GM18517 (cell line): Measurements from ENCODE around the gene PRLR.
"Not testable (repeated sequence)": the region's sequence is repeated elsewhere in the genome, so short reads cannot be mapped to it uniquely, and the experiment has no call there.

Source experiments
- ATAC-seq: cut with Tn5 transposase; IDR thresholded peaks from one replicate; pipeline ENCODE4 v1.9.1; 2021; ENCODE audit warnings: mild to moderate bottlenecking, moderate library complexity; ENCODE audit not compliant: unreplicated experiment

The PRLR gene

DNA sequence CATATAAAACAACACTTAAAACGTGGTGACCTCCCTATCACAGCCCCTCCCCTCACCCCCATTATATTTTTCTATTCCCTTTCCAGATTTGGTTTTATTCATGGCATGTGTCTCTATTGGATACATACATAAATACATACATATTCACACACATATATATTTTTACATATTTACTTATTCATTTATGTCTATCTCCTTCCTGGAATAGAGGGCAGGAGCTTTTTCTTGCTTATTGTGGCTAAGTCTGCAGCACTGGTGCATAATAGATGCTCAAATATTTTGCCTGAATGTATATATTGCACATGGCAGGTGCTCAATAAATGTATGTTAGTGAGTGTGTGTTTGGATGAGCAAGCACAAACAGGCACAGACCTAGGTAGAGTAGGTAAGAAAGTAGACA lies 185.0 kb downstream of the PRLR start:
- no peak for ATAC-seq

DNA sequence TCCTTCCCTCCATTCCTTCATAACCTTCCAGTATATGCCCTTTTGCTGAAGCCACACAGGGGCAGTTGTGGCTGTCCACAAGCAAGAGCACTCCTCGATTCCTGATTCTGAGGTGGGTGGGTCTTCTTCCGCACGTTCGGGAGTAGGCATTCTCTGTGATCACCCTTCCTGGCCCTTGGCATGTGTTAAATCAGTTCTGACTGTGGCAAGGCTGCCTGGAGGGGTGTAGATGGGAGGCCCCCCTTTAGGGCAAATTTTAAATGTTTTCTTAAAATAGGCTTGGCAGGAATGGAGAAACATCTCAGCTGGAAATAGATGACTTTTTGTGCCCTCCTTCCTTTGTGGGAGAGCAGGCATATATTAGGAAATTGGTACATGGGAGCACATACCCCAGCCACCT lies 185.6 kb downstream of the PRLR start:
- ATAC-seq: no peak

DNA sequence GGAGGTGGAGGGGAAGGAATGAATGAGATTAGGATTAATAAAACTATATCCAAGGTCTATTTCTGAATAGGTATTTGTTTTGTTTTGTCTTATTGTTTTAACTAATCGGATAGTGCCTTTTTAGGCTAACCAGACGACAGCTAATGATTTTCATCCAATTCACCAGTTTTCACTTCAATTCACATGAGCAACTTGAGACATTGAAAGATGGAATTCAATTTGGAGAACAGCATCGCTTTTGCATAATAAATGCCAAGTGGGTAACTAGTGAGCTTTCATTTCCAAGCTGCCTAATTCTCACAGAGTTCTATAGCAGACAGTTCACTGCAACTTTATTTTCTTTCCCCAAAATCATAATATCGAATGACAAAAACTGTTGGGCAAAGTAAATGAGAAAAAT lies 187.5 kb downstream of the PRLR start:
- no peak for ATAC-seq

DNA sequence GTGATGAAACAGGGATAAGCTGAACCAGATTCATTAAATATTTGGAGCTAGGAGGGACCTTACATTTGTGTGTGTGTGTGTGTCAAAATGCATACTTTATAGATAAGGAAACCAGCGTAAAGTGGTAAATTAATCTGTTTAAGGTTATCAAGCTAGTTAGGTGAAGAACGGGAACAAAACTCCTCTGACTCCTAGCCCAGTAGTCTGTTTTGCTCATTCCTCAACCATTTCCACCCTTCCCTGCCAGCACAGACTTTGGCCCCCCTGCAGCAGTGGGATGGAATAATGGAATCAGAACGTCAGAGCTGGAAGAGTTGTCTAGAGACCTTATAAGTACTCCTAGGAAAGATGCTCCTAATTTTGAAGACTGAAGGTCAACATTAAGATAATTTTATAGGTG lies 189.0 kb downstream of the PRLR start:
- no peak for ATAC-seq

DNA sequence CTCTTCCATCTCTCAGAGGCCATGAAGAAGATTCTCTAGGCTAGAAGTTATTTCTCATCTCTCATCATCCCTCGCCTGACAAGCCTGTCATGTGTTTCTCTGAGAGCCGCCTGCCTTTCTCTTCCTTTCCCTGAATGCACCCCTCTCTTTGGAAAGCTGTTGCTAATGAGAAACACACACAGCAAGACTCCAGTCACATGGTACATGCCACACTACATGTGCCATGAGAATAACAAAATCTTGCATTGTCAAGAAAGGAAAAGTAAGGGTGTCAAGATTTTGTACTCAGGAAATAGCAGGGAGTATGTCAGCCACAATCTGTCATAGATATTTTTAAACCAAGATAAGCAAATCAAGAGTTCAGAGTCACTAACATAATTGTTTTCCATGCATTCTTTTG lies 191.4 kb downstream of the PRLR start:
- no peak for ATAC-seq

DNA sequence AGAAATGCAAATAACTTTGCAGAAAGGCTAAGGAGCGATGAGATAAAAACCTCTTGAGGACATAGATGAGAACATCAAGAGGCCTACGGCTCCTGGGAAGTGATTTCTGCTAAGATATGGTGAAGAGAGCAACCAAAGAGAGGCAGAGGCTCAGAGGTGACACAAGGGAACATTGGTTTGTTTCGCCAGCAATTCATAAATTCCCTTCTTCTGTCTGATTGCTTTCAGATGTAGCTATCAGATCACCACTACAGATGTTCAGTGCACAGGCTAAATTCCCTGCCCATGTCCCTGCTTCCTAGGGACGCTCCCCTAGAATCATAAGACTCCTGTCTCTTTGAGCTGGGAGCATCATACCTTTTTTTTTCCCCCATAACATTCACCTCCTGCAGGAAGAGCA lies 193.8 kb downstream of the PRLR start:
- ATAC-seq: no peak

DNA sequence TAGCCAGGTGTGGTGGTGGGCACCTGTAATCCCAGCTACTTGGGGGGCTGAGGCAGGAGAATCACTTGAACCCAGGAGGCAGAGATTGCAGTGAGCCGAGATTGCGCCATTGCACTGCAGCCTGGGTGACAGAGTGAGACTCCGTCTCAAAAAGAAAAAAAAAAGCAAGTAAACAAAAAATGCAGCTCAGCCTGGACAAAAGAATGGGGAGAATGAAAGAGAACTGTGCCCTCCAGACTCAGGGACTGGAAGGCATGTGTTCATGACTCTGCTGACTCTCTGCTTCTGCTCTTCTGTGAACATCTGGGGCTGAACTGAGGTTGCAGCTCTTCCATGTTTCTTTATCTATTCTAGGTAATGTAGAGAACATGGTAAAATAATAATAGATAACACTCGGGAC lies 194.4 kb downstream of the PRLR start:
- ATAC-seq: not testable (repeated sequence)

DNA sequence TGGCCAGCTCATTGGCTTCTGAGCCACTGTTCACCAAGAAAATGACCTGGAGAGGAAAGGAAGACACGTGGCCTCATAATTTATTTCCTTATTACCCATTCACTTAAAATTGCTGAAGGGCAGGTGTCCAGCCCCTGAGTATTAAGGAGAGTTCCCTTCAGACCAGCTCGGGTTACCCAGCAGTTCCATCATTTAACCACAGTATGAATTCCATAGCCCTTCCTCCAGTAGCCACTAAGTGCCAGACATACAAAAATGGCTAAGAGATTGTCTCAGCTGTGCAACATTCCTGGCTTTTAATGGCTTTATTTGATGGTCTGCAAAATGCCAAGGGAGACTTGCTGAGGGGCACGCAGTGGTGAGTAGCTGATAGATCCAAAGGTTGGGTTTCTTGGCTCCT lies 195.0 kb downstream of the PRLR start:
- no peak for ATAC-seq

DNA sequence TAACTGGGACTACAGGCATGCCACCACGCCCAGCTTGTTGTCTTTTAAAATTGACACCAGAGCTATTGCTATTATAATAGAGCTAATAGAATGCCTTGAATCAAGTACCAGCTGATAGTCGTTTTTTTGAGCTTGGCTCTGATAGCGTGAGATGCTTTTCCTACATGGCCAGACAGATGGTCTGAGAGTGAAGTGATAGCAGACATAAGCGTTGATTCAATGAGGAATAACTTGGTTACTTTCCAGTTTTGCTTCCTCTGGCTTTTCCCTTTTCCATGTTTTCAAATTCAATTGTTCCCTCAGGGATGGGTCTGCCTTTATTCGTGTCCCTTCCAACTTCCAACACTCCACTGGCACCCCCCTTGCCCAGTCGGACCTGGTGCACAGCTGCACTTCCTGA lies 197.9 kb downstream of the PRLR start:
- ATAC-seq: no peak

DNA sequence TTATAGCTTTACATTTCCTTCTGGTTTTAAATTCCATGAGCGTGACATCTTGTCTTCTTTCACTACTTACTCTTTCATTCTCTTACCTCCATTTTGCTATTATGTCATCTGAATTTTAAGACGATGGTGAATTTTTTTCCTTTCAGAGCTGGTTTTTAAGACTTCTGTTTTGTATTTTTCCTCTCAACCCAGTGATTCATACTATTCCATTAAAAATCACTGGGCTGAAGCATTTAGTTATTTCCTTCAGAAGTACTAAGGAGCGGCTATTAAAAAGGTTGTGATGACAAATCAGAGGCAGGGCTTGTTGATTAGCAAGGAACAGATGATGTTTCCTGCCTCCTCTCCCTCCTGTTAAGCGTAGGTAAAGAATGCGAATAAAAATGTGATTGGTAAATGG lies 199.0 kb downstream of the PRLR start:
- ATAC-seq: no peak

DNA sequence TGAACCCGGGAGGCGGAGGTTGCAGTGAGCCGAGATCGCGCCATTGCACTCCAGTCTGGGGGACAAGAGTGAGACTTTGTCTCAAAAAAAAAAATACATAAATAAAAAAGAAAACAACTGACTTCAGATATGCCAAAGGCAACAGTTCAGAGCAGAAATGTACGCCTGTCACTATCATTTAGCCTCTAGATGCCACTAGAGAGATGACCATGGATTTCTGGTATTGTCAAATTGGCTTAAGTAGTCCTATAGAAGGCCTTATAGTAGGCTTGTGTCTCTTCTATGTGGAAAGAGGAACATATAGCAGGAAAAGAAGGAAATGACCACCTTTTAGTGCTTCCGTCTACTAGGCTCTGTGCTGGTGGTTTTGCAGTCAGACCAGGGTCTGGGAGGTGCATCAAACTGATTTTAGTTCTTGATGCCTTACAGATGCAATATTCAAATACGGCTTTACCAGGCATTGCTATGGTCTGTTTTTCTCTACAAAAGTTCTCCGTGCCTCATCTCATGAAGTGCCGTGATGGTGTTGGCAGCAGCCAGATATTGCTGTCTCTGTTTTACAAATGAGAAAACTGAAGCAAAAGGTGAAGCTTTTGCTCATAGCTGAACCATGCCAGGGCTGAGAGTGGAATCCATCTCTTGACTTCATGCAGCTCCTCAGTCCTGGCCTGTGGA lies 199.7 kb downstream of the PRLR start:
- ATAC-seq: no peak

DNA sequence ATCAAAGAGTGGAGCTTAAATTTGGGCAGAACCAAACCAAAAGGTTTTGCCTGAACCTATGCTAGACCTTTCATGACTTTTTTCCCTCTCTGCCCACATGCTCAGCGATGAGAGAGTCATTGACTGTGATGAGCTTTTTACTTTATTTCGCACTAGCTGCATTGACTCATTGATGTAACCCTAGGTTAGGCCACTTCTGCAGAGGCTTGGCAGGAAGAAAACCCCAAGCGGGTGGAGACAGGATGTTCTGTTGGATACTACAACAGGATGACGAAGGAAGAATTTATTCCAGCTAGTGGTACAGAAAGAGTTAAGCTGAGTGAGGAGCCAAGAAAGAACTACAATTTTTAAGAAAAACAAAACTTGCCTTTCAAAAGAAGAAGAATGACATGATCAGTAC lies 201.0 kb downstream of the PRLR start:
- no peak for ATAC-seq

DNA sequence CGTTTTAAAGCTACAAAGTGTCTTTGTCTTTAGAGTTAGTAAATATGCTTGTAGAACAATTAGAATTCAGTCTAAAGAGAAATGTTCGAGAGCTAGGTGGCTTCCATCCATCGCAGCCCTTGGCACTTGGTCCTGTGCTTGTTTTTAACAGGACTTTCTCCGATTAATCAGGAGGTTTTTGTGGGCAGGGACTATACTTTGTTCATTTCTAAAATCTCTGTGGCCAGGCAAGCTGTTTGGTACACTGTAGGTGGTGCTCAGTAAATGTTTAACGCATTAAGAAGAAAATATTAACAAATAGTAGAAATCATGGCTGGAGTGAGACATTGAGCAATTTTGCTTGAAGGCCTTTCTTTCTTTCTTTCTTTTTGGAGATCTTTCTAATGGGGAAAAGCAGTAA lies 203.3 kb downstream of the PRLR start:
- no peak for ATAC-seq

DNA sequence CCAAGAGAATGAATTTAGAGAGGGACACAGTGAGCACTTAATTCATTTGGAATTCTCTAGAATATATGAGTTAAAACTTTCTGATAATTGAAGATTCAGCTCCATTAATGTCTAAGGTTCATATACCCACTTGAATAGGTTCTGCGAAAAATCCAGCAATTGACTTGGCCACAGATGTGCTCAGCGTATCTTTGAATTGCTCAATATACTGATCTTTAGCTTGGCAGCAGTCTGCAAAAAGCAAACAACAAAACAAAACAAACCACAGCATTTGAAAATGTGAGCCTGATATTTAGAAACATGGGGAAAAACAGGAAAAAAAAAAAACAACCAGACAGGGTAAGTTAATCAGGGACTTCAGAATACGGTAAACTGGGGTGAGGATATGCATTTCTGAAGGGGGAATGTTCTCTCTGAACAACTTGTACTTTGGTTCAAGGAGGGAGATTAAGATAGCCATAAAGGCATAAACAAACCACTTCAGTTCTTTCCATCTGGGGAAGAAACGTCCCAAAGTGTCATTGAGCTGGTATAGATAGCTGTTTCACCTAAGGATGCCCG lies 203.9 kb downstream of the PRLR start:
- no peak for ATAC-seq

DNA sequence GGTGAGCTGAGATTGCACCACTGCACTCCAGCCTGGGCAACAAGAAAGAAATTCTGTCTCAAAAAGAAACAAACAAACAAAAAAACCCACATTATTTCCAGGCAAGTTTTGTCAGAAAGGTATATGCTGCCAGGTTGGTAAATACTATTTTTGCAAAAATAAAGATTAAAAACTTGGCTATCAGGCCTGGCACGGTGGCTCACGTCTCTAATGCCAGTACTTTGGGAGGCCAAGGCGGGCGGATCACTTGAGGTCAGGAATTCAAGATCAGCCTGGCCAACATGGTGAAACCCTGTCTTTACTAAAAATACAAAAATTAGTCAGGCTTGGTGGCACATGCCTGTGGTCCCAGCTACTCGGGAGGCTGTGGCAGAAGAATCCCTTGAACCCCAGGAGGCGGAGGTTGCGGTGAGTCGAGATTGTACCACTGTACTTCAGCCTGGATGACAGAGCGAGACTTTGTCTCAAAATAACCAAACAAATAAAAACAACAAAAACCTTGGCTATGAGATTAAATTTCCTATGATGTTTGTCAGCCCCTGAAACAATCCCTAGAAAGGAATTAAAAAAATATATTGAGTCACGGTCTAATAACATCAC lies 205.3 kb downstream of the PRLR start:
- ATAC-seq: no peak

DNA sequence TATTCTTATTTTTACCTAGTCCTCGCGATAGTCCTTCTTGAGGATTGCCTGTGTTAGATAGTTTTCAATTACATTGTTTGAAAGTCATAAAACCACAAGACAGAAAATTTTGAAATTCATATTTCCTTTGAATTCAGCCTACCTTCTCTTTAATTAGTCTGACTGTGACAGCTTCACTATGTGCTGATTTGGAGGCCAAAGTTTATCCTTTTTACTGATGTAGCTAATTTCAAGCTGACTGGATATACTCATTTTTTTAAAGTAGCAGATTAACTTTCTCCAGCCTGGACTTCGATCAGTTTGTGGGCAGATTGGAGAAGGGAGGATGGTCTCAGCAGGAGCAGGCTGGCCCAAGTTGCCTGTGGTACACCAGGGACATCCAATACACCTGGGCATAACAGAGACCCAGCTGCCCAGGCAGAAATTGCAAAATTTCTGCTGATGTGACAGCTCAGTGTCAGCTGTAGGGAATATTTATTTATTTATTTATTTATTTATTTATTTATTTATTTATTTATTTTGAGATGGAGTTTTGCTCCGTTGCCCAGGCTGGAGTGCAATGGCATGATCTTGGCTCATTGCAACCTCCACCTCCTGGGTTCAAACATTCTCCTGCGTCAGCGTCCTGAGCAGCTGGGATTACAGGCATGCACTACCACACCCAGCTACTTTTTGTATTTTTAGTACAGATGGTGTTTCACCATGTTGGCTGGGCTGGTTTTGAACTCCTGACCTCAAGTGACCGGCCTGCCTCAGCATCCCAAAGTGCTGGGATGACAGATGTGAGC lies 206.7 kb downstream of the PRLR start:
- ATAC-seq: no peak

DNA sequence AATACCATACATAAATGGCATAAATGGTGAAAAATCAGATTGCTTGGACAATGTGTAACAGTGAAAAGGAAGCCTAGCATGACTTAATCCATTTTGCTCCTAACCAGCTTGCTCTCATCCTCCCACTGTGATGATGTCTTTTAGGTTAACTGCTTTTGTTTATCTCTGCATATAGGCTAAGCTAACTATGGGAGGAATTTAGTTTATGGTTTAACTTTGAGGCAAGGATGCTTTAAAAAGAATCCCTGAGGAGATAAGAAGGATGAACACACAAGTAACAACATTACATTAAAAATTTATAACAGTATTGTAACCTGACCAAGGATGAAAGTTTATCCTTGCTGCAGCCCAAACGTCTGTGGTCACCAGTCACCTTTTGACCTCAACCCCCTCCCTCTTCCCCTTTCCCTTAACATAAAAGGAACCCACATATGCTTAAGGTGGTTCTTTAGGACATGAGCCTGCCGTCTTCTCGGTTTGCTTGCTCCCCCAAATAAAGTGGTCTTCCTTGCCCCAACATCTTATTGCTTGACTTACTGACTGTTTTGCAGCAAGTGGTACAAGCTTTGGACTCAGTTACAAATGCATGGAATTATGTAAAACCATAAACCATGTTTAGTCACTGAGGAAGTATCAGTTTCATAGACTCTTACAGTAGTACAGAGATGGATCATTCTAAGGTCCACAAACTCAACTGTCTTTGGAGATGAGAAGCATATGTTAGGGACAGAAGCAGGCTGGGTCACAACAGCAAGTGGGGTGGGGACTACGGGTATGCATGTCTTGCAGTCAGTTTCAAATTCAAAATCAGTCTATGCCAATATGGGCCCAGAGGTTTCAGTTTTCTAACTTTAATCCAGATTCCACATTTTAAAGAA lies 213.9 kb downstream of the PRLR start:
- peak; percentile 76 for ATAC-seq

DNA sequence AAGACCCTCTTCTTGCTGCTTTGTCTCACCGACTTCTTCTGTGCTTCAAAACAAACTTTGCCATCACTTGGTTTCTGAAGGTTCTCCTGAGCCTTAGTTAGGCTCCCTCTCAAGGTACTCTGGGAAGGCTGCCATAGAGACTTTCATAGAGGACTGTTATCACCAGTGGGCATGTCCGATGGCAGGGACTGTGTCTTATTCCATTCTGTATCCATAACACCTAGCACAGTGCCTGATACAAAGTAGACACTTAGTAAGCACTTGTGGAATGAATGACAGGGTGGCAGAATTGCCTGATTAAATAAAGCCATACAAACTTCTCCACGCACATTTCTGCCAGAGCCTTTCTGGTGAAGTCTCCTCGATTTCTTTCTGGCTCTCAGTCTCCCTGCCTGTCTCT lies 215.2 kb downstream of the PRLR start:
- ATAC-seq: no peak

DNA sequence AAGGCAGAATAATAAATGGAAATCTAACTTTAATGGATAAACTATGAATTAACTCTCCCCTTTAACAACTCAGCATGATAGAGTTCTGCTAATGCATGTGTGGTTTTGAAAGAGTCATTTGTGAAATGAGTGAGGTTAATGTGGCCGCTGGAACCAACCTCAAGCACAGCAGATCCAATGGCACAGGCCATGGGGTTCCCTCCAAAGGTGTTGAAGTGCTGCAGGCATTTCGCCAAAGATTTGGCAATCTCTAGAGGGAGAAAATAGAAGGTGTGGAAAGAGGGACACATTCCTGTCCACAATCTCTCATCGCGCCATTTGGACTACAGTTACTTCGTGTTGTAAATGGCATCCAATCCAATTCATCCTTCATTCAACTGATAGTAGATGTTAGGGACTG lies 217.5 kb downstream of the PRLR start:
- no peak for ATAC-seq

DNA sequence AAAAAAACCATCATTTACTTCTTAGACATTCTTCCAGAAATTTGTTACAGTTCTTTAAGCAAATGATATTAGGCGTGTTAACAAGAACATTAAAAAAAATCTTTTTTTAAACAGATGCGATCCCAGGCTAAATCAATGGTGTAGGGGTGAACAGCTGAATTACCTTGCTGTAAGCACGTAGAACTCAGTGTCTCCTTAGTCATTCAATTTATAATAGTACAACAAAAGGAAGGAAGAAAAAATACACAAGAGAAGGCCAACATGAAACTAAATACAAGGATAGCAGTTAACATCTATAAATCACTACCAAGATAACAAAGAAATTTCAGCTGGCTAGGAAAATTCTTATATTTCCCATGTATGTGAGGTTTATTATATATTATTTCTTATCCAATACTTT lies 217.9 kb downstream of the PRLR start:
- ATAC-seq: no peak

DNA sequence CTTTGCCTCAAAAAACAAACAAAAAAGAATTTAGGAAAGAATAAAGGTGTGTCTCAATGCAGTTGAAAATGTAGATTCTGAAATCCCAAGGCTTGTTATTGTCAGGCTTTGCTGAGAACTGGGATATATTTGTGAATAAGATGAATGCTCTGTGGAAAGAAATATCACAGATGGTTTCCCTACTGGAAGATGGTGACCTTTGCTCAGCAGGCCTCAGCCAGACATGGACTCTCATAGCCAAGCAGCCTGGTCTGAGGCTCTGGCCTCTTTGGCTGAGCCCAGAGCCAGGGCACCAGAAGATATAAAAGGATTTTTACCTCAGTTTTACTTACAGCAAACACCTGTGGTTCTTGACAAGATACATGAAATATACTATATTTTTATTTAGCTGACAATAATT lies 219.6 kb downstream of the PRLR start:
- no peak for ATAC-seq
